Measurements from ENCODE around the gene CEBPB.
"Not testable (repeated sequence)": the region's sequence is repeated elsewhere in the genome, so short reads cannot be mapped to it uniquely, and the experiment has no call there.

Gene CEBPB

GRCh38 chr20:50170549-50171220, 19.9 kb upstream of the CEBPB start:
- DNase-seq: no peak

GRCh38 chr20:50172347-50173013, 18.1 kb upstream of the CEBPB start:
- DNase-seq: peak; percentile 54

- no peak for DNase-seq
Measured at GRCh38 chr20:50174456-50174855, 16.2 kb upstream of the CEBPB start.

GRCh38 chr20:50175938-50176933, 14.4 kb upstream of the CEBPB start:
- DNase-seq: no peak

- DNase-seq: not testable (repeated sequence)
Measured at GRCh38 chr20:50178672-50179071, 12.0 kb upstream of the CEBPB start.

GRCh38 chr20:50181344-50181743, 9.3 kb upstream of the CEBPB start:
- DNase-seq: no peak

GRCh38 chr20:50182346-50182745, 8.3 kb upstream of the CEBPB start:
- no peak for DNase-seq

- DNase-seq: no peak
Measured at GRCh38 chr20:50185426-50185825, 5.2 kb upstream of the CEBPB start.

- DNase-seq: peak; percentile 76
Measured at GRCh38 chr20:50186151-50186885, 4.3 kb upstream of the CEBPB start.

GRCh38 chr20:50186987-50187402, 3.6 kb upstream of the CEBPB start:
- no peak for DNase-seq

- no peak for DNase-seq
Measured at GRCh38 chr20:50187403-50188051, 3.1 kb upstream of the CEBPB start.

GRCh38 chr20:50188287-50188688, 2.3 kb upstream of the CEBPB start:
- no peak for DNase-seq

- no peak for DNase-seq
Measured at GRCh38 chr20:50188879-50189680, 1.6 kb upstream of the CEBPB start.

GRCh38 chr20:50189681-50190250, 864 bp upstream of the CEBPB start:
- peak; percentile 13 for DNase-seq

- DNase-seq: peak; percentile 33
Measured at GRCh38 chr20:50191065-50191543, 474 bp downstream of the CEBPB start.

- peak; percentile 79 for DNase-seq
Measured at GRCh38 chr20:50191544-50192363, 1.1 kb downstream of the CEBPB start.

- no peak for DNase-seq
Measured at GRCh38 chr20:50192364-50193198, 2.0 kb downstream of the CEBPB start.

GRCh38 chr20:50193199-50193835, 2.7 kb downstream of the CEBPB start:
- no peak for DNase-seq
